Thyroid gland (tissue), 4 donors: ENCODE data around the gene ELMO1.

ENCODE experiments used
- POLR2A ChIP-seq, 2 donors: fragments of 450-650 bp; IDR thresholded peaks; one replicate each; pipeline ENCODE4 v1.6.1; 2017; ENCODE audit warnings: antibody characterized with exemption in 2 of 2, mild to moderate bottlenecking in 2 of 2, moderate library complexity in 1 of 2
- TF ChIP-seq, protein P1 (sequence below), 6 experiments: fragments of 200-600 bp in 3 of 6; fragments of 450-650 bp in 3 of 6; sonication (generic) in 3 of 6; IDR thresholded peaks; one replicate each; pipeline ENCODE4 v1.5.1; 2016 to 2019; ENCODE audit warnings: antibody characterized with exemption in 6 of 6, mild to moderate bottlenecking in 2 of 6, inconsistent platforms in 1 of 6, moderate library complexity in 1 of 6

DNA sequence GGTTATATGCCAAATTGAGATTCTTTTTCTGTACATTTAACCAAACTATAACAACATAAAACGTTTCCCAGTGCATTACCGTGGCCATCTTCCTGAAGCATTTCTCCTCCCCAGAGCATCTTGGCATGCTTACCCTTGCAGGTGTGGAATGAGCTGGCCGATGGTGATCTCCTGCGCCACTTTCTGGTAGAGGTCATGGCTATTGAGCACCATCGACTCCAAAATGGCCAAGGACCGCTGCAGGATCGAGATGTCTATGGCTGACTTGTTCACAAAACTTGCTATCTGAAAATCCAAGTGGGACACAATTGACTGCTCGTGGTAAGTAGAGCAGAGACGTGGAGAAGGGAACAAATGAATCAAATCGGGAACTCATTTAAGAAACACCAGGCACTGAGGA, 223.9 kb downstream of the ELMO1 start:
- no peak for TF ChIP-seq POLR2A (IDR thresholded peaks at IDR 0.05)
- TF ChIP-seq, protein P1, sequence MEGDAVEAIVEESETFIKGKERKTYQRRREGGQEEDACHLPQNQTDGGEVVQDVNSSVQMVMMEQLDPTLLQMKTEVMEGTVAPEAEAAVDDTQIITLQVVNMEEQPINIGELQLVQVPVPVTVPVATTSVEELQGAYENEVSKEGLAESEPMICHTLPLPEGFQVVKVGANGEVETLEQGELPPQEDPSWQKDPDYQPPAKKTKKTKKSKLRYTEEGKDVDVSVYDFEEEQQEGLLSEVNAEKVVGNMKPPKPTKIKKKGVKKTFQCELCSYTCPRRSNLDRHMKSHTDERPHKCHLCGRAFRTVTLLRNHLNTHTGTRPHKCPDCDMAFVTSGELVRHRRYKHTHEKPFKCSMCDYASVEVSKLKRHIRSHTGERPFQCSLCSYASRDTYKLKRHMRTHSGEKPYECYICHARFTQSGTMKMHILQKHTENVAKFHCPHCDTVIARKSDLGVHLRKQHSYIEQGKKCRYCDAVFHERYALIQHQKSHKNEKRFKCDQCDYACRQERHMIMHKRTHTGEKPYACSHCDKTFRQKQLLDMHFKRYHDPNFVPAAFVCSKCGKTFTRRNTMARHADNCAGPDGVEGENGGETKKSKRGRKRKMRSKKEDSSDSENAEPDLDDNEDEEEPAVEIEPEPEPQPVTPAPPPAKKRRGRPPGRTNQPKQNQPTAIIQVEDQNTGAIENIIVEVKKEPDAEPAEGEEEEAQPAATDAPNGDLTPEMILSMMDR (IDR thresholded peaks at IDR 0.05) = no peak
